ENCODE data around the gene OTOG.
A peak's percentile ranks its signal among the peaks of the same experiment; 100 is the strongest.

DNA sequence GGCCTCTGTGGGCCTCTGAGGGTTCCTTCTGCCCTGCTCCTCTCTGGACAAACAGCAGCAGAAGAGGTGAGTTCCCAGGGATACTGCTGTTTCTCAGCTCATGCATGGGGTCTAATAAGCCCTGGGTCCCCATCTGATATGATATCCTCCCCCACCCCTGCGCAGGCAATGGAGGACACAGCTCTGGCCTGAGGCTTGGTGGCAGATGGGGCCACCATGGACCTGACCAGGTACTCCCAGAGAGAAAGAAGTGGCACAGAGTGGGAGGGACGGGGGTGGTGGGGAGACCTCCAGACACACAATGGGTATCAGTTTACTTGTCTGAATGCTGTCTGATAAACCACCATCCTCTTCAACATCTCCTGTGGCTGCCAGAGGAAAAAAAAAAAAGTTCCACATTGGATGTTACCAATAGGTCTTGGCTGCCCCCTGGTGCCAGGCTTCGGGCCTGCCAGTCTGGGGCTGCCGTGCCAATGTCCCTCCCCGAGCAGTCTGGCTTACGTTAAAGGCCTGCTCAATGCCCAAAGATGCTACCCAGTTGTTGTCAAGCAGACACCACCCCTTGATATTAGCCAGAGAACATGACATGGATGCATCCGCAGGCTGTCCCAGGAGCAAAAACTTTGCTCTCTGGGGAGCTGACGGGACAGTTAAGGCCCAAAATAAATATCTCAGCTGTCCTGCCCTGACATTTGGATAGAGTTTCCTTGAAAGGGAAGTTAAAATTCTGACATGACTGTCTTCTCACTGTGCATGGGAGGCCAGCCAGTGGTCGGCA lies 42.5 kb upstream of the OTOG start:
- no peak for TF ChIP-seq POLR2A (IDR thresholded peaks at IDR 0.05)
- TF ChIP-seq, protein P1, sequence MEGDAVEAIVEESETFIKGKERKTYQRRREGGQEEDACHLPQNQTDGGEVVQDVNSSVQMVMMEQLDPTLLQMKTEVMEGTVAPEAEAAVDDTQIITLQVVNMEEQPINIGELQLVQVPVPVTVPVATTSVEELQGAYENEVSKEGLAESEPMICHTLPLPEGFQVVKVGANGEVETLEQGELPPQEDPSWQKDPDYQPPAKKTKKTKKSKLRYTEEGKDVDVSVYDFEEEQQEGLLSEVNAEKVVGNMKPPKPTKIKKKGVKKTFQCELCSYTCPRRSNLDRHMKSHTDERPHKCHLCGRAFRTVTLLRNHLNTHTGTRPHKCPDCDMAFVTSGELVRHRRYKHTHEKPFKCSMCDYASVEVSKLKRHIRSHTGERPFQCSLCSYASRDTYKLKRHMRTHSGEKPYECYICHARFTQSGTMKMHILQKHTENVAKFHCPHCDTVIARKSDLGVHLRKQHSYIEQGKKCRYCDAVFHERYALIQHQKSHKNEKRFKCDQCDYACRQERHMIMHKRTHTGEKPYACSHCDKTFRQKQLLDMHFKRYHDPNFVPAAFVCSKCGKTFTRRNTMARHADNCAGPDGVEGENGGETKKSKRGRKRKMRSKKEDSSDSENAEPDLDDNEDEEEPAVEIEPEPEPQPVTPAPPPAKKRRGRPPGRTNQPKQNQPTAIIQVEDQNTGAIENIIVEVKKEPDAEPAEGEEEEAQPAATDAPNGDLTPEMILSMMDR (IDR thresholded peaks at IDR 0.05) = peak; percentile 92 to 98 (median 94)
